ENCODE measurements around the gene TYW5. TPM values are rescaled to one million over a fixed set of nuclear protein-coding genes. Genes with fewer than 3 reads are reported as not detected.
A peak's percentile ranks its signal among the peaks of the same experiment; 100 is the strongest.

Gene TYW5, protein sequence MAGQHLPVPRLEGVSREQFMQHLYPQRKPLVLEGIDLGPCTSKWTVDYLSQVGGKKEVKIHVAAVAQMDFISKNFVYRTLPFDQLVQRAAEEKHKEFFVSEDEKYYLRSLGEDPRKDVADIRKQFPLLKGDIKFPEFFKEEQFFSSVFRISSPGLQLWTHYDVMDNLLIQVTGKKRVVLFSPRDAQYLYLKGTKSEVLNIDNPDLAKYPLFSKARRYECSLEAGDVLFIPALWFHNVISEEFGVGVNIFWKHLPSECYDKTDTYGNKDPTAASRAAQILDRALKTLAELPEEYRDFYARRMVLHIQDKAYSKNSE
- total RNA-seq (1 to 10 TPM; 6.1 to 8.0 (median 6.6) TPM), polyA plus RNA-seq (1 to 10 TPM; 2.4 to 4.6 (median 4.2) TPM)

DNA sequence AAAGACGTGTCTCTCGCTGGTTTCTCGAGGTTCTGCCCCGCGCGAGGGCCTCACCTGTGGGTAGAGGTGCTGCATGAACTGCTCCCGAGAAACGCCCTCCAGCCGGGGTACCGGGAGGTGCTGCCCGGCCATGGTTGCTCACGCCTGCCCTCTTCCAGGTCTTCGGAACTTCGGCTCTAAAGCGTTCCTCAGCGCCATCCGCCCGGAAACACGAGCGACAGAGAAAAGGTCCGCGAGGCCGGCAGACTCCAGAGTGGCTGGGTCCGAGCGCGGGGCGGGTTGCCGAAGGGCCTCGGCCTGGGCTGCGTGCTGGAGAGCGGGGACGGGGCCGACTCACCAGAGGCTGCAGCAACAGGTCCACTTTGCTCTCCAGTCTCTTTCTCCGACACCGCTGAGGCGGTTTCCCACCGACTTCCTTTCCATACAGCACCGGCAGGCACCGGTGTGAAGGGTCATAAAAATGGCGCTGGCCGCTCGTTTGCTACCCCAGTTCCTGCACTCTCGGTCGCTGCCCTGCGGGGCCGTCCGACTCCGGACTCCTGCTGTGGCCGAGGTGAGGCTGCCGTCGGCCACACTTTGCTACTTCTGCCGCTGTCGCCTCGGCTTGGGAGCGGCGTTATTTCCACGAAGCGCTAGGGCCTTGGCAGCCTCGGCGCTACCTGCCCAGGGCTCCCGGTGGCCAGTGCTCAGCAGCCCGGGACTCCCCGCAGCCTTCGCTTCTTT is at the start of gene TYW5, which contains the start of gene MAIP1:
TSS of gene TYW5 (minus strand) at position 153 of the 723 bp plus-strand sequence. CDS start at position 132, 21 bp downstream.
TSS of gene MAIP1 (plus strand) at position 244 of the 723 bp plus-strand sequence. CDS start at position 461, 217 bp downstream.
- intact Hi-C loops (cut with DNase I) = loop anchor here (1.0 kb wide), 1 partner anchor 44 kb away; the partner anchor contains the start of gene C2orf69
- H3K4me3 ChIP-seq = peak within 1 kb of the TSS; percentile 73 to 99 (median 86)
- peaks cover 0 to 40% (median 34%) of the 10 kb centered on the region in 4 donors for H3K4me1 ChIP-seq

DNA sequence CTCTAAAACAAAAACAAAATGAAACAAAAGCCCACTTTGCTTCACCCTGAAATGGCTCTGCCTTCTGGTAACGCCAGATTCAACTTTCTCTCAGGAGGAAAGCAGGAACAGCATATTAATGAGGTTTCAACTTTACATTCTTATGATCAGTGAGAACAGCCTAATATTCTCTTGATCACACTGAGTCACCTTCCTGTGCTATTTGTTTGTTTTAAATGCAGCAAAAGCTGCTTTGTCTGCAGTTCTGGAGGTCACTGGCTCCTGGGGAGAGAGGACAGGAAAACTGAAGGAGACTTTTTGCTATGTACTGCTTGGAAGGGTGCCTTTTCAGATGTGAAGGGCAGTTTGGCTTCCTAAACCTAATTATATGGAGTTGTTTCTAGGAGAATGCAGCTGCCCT is 48.2 kb upstream of the TYW5 start:
- WGBS, 2 donors = 80 to 95% methylated on average over 1 of the region's 1 CpG
- no peak overlapping the region for H3K4me3 ChIP-seq
- H3K4me1 ChIP-seq = no peaks in the 10 kb centered on the region
- TF ChIP-seq EP300 (IDR thresholded peaks at IDR 0.05) (no peak), POLR2A (IDR thresholded peaks at IDR 0.05) (no peak), POLR2AphosphoS5 (IDR thresholded peaks at IDR 0.05) (no peak)
- TF ChIP-seq, protein P1, sequence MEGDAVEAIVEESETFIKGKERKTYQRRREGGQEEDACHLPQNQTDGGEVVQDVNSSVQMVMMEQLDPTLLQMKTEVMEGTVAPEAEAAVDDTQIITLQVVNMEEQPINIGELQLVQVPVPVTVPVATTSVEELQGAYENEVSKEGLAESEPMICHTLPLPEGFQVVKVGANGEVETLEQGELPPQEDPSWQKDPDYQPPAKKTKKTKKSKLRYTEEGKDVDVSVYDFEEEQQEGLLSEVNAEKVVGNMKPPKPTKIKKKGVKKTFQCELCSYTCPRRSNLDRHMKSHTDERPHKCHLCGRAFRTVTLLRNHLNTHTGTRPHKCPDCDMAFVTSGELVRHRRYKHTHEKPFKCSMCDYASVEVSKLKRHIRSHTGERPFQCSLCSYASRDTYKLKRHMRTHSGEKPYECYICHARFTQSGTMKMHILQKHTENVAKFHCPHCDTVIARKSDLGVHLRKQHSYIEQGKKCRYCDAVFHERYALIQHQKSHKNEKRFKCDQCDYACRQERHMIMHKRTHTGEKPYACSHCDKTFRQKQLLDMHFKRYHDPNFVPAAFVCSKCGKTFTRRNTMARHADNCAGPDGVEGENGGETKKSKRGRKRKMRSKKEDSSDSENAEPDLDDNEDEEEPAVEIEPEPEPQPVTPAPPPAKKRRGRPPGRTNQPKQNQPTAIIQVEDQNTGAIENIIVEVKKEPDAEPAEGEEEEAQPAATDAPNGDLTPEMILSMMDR (IDR thresholded peaks at IDR 0.05) = no peak
- no peak for DNase-seq
- no peaks in the 10 kb centered on the region for H3K27me3 ChIP-seq
- no peak overlapping the region for H3K27ac ChIP-seq
- intact Hi-C loops (cut with DNase I) = no loop called here
- peaks cover 0 to 1% (median 0%) of the 10 kb centered on the region in 4 donors for H3K9me3 ChIP-seq
- no peaks in the 10 kb centered on the region for H3K36me3 ChIP-seq

More for the DNA sequence above, at the start of gene TYW5, which contains the start of gene MAIP1:
- peak; percentile 87 for DNase-seq
- Histone ChIP-seq H3K36me3 (peaks cover 0 to 20% (median 6%) of the 10 kb centered on the region in 4 donors), H3K9me3 (no peaks in the 10 kb centered on the region), H3K27me3 (no peaks in the 10 kb centered on the region), H3K27ac (peak within 1 kb of the TSS; percentile 84 to 91 (median 88))
- TF ChIP-seq EP300 (IDR thresholded peaks at IDR 0.05) (no peak), POLR2AphosphoS5 (IDR thresholded peaks at IDR 0.05) (peak; percentile 58 to 79 (median 66)), POLR2A (IDR thresholded peaks at IDR 0.05) (peak; percentile 36 to 65)
- TF ChIP-seq, protein P1 (IDR thresholded peaks at IDR 0.05) = peak in 1 of 4 experiments; percentile 3
- WGBS, 2 donors = 0% methylated on average over 64 of the region's 64 CpGs

DNA sequence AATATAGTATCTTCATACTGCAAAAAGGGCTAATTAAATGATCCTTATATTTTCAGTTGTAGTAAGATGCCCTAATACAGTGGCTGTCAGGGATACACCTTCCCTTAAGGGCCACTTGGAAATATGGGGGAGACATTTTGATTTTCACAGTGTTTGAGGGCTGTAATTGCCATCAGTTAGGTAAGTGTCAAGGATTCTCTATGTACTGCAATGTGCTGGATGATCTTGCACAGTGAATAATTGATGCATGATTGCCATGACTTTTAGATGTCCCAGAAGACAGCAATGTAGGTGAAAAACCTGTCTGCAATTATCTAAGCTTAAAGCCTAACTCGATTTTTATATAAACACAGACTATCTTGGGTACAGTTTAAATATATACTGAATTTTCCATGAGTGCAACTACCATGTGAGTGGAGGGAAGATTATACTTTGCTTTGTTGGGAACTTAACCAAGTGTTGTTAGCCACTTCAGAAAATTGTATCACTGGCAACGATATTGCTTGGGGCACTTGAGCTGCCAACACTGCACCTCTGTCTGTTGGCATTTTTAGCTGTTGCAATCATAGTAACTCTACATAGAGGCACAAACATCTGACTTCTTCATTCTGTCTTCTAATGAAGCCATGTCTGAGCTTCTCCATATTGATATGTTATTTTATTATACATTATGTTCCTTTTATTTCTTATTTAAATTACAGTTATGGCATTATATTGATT is 45.3 kb upstream of the TYW5 start:
- Histone ChIP-seq H3K9me3 (no peaks in the 10 kb centered on the region), H3K4me1 (no peaks in the 10 kb centered on the region), H3K27me3 (no peaks in the 10 kb centered on the region), H3K27ac (no peak overlapping the region), H3K36me3 (no peaks in the 10 kb centered on the region), H3K4me3 (no peak overlapping the region)
- no peak for TF ChIP-seq EP300 (IDR thresholded peaks at IDR 0.05)
- no peak for TF ChIP-seq POLR2AphosphoS5 (IDR thresholded peaks at IDR 0.05)
- TF ChIP-seq, protein P1 (IDR thresholded peaks at IDR 0.05) = no peak
- no peak for TF ChIP-seq POLR2A (IDR thresholded peaks at IDR 0.05)
- DNase-seq = no peak
- intact Hi-C loops (cut with DNase I) = no loop called here
- 81 to 82% methylated on average over 2 of the region's 2 CpGs for WGBS, 2 donors

DNA sequence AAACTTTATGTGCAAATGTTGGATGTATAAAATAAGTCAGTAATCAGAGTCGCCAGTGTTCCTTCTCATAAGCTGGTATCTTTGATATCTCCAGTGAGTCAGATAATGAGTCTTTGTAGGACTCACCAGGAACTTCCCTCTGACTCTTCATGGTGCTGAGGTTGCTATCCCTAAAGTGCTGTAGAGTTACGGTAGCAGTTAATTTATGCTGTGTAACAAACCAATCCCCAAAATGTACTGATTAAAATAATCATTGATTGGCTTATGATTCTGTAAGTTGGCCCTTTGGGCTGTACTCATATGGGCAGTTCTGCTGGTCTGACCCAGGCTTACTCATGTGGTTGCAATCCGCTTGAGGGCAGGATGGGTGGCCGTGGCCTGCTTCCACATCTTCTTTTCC is 43.9 kb upstream of the TYW5 start:
- DNase-seq = no peak
- WGBS, 2 donors = 93 to 95% methylated on average over 4 of the region's 4 CpGs
- Histone ChIP-seq H3K36me3 (no peaks in the 10 kb centered on the region), H3K27ac (no peak overlapping the region), H3K9me3 (no peaks in the 10 kb centered on the region), H3K27me3 (no peaks in the 10 kb centered on the region), H3K4me1 (no peaks in the 10 kb centered on the region), H3K4me3 (no peak overlapping the region)
- TF ChIP-seq, protein P1 (IDR thresholded peaks at IDR 0.05) = no peak
- TF ChIP-seq POLR2A (IDR thresholded peaks at IDR 0.05) = no peak
- TF ChIP-seq POLR2AphosphoS5 (IDR thresholded peaks at IDR 0.05) = no peak
- no peak for TF ChIP-seq EP300 (IDR thresholded peaks at IDR 0.05)
- intact Hi-C loops (cut with DNase I) = no loop called here
